ENCODE measurements around the gene STX12. TPM values are rescaled to one million over a fixed set of nuclear protein-coding genes. Genes with fewer than 3 reads are reported as not detected.

STX12 gene
- 103 and 123 TPM in 2 replicates for total RNA-seq

DNA sequence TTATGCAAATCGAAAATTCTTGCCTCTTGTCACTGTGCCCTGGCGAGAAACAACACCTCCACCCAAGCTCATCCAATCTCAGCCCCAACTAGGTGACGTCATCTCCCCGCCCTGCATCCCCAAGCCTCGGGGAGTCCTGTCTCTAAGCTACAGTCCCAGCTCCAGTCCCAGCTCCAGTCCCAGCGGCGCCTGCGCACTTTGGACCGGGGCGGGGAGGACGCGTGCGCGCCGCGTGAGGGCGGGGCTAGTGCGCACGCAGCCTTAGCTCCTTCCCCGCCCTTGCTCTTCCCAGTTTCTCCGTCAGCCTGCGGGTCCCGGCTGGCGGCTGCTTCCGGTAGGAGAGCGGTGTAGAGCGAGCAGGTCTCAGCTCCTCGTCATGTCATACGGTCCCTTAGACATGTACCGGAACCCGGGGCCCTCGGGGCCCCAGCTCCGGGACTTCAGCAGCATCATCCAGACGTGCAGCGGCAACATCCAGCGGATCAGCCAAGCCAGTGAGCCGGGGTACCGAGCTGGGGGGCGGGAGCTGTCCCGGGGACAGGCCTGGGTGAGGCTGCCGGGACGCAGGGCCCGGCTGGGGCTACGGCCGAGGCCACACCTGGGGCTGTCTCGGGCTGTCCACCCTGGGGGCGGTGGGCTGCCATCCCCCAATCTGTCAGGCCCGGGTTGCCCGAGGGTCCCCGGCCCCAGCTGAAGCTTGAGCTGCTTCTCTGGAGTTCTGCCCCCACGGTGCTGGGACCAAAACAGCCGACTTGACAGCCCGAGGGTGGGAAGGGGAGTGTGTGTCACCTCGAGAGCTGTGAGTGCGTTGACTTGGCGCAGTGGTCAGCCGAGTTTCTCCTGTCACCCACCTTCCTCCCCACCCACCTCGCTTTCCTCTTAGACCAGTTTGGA, at the start of gene STX12:
TSS of gene STX12 (plus strand) at position 288 of the 894 bp plus-strand sequence. CDS start at position 377, 89 bp downstream.
- DNase-seq (ENCODE audit: low read depth, low spot score) = peak; percentile 98

DNA sequence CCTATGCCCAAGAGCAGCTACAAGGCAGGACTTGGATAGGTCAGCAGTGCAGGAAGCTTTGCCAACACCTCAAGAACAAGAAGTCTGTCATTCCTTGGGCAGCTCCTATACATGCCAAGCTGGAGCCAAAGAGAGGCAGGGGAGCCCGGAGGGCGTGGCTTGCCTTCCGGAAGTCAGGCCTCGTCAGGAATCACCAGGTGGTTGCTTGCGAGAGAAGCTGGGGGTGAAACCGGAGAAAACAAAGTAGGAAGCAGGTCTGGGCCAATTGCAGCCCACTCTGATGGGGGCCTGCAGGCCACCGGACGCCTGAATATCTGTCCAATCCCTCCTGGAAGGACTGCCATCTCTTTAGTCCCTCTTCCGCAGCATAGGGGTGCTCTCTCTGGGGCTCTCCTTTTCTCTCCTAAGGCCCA, 48.1 kb upstream of the STX12 start:
- DNase-seq (ENCODE audit: low read depth, low spot score) = no peak

DNA sequence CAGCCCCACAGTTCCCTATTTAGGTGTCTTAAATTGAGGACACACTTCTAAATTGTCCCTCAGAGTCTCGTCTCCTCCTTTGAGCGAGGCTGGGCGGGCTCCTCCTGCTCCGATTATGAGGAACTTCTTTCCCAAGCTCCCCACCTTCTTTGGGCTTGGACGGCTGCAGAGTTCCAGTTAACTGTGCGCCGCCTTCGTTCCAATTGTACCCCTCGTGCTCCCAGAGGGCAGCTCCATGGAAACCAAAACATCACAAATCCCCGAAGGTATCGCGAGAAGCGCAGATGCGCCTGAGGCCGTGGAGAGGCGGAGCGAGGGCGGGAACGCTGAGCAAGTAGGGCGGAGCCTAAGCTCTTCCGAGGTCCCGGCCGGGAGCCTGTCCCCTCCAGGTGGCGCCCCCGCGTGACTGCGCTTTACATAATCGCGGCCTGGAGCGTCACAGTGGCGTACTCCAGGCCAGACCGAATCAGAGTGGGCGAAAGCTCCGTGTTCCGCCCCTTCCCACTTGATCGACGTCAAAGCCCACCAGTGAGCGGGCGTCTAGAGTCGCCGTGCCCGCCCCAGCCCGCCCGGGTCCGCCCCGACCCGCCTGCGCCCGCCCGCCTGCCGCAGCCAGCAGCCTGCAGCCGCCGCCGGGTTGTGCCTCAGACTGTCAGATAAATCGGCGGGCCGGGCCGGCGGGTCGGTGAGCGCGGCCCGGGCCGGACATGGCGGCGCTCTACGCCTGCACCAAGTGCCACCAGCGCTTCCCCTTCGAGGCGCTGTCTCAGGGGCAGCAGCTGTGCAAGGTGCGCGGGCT, 47.4 kb upstream of the STX12 start, which contains the start of gene FAM76A:
TSS of gene FAM76A (plus strand) at position 588 of the 799 bp plus-strand sequence. CDS start at position 708, 120 bp downstream.
- peak; percentile 96 for DNase-seq (ENCODE audit: low read depth, low spot score)

DNA sequence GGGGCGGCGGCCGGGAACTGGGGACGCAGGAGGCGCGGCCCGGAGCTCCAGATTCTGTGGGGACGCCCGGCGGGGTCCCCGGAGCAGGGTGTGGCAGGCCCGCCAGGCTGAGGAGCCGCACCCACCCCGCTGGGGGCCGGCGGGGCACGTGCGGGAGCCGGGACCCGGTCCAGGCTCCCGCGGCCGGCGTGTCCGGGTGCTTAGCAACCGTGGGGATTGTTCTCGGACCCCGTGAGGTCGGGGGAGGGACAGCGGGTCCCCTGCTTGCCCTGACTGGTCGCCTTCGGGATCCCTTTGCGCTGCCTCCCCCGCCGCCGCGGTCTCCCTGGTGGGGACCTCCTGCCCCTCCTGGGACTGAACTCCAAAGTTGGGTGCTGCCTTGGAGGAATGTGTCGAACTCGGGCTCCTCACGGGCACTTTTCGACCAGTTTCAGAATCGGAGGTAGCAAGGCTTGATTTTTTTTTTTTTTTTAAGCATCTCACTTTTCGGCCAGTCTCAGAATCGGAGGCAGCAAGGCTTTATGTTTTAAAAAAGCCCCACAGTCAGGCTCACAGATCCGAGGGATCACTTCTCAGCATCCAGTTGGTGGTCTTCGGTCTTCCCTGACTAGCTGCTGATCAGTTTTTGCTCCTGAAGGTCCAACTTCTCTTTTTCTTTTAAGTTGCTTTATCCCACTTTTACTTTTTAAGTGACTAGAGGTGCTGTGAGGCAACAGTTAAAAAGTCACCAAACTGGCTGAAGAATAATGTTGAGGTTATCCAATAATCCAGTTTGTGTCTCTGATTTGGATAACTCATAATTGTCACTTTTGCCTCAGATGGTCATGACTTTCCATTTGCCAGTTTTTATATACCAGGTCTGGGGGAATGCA, 46.6 kb upstream of the STX12 start:
- DNase-seq (ENCODE audit: low read depth, low spot score) = no peak

DNA sequence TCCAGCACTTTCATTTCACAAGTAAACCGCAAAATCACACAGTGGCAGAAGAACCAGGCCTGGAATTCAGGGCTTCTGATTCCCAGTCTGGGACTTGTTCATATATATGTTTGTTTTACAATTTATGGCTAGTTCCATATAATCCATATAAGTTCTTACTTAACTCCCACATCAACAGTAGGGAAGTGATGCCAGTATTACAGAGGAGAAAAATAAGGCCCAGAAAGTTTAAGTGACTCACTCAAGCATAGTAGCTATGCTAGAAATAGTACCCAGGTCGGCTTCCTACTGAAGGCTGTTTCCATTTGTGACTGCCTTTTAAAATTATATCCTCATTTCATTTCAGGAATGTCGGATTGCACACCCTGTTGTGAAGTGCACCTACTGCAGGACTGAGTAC, 45.9 kb upstream of the STX12 start:
- no peak for DNase-seq (ENCODE audit: low read depth, low spot score)

DNA sequence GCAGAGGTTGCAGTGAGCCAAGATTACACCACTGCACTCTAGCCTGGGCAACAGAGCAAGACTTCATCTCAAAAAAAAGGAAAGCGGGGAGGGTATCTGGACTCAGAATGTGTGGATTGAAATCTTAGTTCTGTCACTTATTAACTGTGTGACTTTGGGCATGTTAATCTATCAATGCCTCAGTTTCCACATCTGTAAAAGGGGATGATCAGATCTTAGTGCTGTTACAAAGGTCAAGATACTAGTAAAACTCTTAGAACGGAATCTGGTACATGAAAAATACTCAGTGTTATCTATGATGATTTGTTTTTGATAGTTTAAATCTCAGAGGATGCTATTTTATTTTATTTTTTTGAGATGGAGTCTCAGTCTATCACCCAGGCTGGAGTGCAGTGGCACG, 36.8 kb upstream of the STX12 start:
- no peak for DNase-seq (ENCODE audit: low read depth, low spot score)

DNA sequence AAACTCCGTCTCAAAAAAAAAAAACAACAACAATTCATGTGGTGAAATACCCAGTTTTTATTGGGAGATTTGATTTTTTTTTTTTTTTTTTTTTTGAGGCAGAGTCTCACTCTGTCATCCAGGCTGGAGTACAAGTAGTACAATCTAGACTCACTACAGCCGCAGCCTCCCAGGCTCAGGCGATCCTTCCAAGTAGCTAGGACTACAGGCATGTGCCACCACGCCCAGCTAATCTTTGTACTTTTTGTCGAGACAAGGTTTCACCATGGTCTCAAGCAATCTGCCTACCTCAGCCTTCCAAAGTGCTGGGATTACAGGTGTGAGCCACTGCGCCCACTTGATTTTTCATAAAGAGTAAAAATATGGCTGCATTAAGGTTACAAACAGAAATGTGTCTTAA, 31.9 kb upstream of the STX12 start:
- no peak for DNase-seq (ENCODE audit: low read depth, low spot score)

DNA sequence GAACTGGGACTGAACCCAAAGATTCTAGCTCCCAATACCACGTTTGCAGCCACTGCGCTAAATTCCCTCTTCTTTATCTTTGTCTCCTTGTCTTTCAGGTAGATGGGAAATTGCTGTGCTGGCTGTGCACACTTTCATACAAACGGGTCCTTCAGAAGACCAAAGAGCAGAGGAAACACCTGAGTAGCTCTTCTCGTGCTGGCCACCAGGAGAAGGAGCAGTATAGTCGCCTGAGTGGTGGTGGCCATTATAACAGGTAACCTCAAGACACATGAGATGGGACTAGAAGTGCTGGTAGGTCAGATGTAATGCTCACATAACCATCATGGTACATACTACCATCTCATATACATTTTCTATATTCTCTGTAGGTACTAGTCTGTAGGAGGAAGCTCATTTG, 28.5 kb upstream of the STX12 start:
- DNase-seq (ENCODE audit: low read depth, low spot score) = no peak

DNA sequence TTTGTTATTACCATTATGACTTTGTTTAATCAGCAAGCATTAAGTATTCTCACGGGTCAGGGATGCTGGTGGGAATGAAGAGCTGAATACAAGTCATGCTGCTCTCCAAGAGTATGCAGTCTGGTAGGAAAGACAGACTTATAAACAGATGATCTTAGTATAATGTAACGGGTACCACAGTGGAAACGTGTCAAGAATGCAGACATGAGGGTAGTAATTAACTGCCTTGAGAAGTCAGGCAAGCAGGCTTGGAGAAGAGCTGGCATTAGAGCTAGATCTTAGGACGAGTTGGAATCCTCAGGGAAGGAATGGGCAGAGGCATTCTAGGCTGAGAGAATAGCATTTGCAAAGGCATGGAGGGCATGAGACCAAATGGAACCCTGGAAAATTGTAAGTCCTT, 27.6 kb upstream of the STX12 start:
- DNase-seq (ENCODE audit: low read depth, low spot score) = no peak

DNA sequence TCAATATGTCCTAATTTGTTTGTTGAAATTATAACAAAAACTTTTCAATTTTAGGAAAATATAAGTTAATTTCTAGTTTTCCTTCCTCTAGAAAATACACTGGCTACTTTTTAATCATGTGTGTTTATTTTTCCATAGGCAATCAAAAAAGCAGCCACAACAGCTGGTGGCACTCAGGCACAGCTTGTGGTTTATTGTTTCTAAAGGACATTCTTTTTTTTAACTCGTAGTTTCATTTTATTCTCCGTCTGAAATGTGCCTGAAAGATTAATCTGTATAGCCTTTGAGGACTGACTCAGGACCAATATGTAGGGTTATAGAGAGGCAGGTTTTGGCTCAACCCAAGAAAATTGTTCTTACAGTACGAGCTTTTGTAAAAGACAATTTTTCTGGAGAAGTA, 20.7 kb upstream of the STX12 start:
- no peak for DNase-seq (ENCODE audit: low read depth, low spot score)

DNA sequence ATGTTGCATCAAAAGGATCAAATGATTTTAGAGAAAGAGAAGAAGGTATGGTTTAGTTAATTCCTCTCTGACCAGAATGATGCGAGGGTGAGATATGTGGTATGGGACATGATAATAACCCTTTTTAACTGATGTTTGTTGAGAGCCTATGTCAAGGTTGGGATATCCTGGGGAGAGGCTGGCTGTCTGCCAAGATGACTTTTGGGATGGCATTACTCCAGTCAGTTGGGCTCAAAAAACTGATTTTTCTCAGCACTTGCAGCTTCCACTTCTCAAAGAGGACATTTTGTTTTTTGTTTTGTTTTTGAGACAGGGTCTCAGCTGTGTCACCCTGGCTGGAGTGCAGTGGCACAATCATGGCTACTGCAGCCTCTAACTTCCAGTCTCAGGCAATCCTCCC, 17.7 kb upstream of the STX12 start:
- no peak for DNase-seq (ENCODE audit: low read depth, low spot score)

DNA sequence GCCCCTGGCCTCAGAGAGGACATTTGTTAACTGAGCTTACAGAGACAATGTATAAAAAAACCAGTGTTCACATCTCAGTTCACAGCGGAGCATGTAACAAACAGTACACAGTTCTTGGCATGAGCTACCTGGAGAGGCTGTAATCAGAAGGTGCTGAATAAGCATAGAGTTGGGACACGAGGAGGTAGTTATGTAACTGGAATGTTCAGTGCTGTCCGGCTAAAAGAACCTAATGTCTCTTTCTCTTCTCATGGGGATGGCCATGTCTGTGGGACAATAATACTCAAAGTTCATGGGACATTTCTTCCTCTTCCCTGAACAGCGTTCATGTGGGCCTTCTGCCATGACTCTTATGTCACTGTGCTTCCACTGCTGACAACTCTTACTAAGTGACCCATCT, 17.2 kb upstream of the STX12 start:
- DNase-seq (ENCODE audit: low read depth, low spot score) = no peak

DNA sequence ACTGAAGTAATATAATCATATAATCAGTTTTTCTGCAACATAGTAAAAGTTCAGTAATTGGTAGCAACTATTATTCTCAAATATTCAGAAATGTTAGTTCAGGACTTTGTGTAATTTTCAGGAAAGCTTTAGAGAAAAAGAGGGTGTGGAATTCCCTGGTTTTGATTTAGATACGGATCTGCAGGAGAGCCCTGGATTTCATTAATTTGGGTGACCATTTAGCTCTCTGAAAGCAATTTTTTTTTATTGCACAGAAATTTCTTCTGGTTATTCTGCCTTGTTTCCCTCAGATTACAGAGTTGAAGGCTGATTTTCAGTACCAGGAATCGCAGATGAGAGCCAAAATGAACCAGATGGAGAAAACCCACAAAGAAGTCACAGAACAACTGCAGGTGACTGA, 13.8 kb upstream of the STX12 start:
- DNase-seq (ENCODE audit: low read depth, low spot score) = no peak

DNA sequence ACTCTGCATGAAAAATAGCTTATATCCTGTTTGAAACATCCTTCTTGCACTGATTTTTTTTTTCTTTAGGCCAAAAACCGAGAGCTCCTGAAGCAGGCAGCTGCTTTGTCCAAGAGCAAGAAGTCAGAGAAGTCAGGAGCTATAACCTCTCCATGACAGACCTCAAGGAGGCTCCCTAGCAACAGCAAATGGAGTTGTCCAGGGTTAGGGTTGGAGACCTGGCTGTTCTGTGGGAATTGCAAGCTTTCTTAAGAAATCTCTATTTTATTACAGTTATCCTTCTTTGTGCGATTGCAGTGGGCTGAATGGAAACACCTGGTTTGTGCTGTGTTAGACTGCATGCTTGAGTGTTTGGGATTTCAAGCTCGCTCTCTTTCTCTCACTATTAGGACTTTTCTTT, 12.6 kb upstream of the STX12 start:
- DNase-seq (ENCODE audit: low read depth, low spot score) = no peak

DNA sequence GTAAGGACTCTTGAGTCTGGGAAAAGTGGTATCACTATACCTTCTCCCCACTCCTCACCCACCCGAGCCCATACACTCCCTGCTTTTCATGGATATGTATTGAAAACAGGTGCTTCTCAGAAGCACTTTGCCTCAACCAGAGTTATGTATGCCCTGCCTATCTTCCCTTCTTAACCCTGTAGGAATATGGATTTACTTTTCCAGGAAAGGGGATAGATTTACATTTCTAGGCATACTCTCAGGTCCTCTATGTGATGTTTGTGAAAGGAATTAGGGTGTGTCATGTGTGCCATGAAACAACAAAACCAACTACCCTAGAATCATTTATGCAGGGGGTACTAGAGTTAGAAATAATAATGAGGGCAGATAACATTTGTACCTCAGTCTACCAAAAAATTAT, 11.0 kb upstream of the STX12 start:
- no peak for DNase-seq (ENCODE audit: low read depth, low spot score)

DNA sequence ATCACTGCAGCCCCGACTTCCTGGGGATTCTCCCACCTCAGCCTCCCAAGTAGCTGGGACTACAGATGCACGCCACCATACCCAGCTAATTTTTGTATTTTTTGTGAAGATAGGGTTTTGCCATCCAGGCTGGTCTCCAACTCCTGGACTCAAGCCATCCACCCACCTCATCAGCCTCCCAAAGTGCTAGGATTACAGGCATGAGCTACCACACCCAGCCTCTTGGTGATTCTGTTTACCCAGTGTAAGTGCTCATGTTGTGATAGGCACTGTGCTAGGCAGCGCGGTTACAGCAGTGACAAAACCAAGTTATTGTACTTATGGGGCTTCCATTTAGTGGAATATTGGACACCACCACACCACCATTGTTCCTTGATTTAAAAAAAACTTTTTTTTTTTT, 9.7 kb upstream of the STX12 start:
- DNase-seq (ENCODE audit: low read depth, low spot score) = no peak

DNA sequence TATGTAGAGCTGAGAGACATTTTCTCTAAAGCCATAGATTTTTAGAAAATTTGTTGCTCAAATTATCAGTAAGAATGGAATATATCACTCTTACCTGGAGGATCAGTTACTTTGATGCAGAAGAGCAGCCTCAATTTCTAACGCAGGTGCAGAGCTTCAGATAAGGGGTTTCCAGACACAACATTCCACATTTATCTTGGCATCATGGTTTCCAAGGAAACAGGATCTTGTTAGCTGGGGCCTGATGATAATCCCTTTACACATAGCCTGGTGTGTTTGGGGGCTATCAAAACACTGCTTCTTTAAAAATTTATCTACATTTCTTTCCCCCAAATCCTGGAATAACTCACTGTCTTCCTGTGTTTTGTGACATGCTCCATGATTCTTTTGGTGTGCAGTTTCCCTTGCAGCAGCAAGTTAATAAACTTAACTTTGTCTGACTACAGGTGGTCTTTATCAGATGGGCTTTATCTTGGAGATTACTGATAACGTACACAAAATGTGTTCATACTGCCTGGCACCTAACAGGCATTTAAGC, 2.7 kb upstream of the STX12 start:
- no peak for DNase-seq (ENCODE audit: low read depth, low spot score)

DNA sequence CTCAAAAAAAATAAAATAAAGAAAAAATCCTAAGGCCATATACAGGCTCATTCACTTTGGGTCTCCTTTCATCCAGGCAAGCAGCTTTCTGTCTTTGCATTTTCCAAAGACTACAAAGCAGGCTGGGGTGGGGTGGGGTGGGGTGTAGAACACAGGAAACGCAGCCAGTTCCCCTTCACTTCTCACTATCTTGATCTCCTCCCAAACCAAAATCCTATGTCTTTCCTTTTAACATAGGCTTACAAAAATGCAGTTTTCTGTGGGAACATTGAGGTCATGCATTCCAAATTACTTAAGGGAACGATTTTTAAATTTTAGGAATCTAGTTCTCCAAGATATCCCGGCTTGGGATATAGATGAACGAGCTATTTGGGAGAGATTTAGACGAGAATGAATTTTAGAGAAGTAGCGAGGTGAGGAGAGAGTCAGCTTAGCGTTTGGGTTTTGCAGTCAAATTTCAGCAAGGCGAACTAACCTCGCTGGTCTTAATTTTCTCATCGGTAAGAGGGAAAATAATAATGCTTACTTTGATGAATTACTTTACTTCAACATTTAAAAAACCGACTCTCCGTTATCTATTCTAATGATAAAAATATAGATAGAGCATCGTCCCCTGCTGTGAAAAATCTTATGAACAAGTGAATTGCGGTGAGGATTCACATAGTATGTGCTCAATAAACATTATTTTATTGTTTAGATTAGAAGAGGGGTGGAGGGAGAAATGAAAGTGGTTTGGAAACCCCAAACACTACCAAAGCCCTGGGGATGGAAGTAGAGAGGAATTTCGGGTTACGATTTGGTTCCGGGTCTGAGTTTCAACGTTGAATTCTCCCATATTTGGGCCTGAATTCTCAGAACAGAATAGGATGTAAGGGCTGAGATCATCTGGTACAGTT, 735 bp upstream of the STX12 start:
- DNase-seq (ENCODE audit: low read depth, low spot score) = no peak

DNA sequence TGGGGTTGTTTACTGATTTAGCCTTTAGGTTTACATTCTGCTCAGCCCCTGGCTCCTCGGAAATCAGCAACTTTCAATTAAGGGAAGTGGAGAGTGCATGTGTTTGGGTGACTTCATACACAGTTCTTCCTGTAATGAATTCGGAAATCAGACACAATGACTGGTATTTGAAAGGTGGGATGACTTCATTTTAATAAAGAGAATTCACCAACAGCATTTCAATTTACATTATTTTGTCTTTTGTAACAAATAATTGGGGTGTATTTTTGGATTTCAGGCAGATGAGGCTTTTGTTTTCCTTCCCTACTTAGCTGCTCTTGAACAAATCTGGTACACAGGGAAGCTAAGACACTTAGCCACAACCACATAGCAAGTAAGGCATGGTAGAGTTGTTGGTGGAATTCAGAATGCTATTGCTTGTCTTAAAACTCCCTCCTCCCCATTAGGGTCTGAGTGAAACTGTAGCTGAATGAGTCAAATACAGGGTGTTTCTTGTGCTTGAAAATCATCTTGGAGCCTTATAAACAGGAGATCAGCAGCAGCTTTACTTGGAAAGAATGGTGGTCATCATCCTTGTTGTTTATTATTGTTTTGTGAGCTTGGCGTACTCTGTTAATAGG, 917 bp downstream of the STX12 start:
- DNase-seq (ENCODE audit: low read depth, low spot score) = no peak

DNA sequence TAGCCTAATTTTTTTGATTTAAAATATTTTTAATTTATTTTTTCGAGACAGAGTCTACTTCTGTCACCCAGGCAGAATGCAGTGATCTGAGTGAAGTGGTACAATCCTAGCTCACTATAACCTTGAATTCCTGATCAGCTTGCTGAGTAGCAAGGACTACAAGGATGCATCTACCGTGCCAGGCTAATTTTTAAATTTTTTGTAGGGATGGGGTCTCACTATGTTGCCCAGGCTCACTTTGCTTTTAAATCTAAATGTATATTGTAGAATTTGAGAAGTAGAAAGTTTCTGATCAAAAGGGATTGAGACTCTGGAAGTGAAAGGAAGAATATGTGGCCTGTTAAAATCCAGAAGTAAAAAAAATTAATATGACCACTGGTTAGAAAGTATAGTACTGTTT, 1.6 kb downstream of the STX12 start:
- DNase-seq (ENCODE audit: low read depth, low spot score) = no peak

All from pulmonary artery endothelial cell (primary cell).